Measurements from ENCODE around the gene FHOD1. TPM values are rescaled to one million over a fixed set of nuclear protein-coding genes. Genes with fewer than 3 reads are reported as not detected.

The FHOD1 gene
- total and polyA plus RNA-seq, 2 of the 13 experiments (the other 11 are each of a cell fraction or from before 2014, with no cell fraction given): 20.0 to 20.8 TPM

DNA sequence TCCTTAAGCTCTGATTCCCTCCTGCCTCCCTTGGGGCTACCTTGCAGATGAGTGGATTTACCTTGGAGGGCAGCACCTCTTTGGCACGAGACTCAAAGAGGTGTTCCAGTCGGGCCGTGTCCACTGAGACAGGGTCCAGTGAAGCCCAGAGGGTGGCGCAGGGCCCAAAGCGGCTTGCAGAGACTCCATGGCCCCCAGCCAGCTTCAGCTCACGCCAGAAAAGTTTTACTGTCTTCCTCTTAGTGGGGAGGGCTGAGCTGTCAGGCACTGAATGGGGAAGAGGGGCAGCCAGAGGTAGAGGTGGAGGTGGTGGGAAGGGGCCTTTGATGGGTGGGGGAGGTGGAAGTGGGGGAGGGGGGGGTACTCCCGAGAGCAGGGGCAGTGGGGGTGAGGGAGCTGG lies 13.7 kb downstream of the FHOD1 start:
- Histone ChIP-seq H4K20me1 (ENCODE audit: insufficient read depth, low read length) (no peaks in the 10 kb centered on the region), H3K4me2 (ENCODE audit: low read depth, low read length) (no peak overlapping the region), H3K9ac (ENCODE audit: insufficient read depth, low read depth, low read length) (no peak overlapping the region), H3K4me1 (ENCODE audit: insufficient read depth, low read length) (no peaks in the 10 kb centered on the region), H3K4me3 (replicated peaks in 1 of 3; ENCODE audit: insufficient read depth in 1 of 3, low read depth in 2 of 3, low read length in 3 of 3) (no peak overlapping the region), H3K9me3 (ENCODE audit: low read length) (no peaks in the 10 kb centered on the region), H3K36me3 (replicated peaks in 1 of 2; ENCODE audit: control insufficient read depth in 1 of 2, insufficient read depth in 2 of 2, low read length in 2 of 2) (peaks cover 46 to 64% of the 10 kb centered on the region in 2 experiments), H3K79me2 (ENCODE audit: insufficient read depth, low read length) (peaks cover under 1% of the 10 kb centered on the region), H3K27me3 (ENCODE audit: control insufficient read depth in 1 of 2, insufficient read depth in 2 of 2, low read length in 2 of 2) (no peaks in the 10 kb centered on the region), H2AFZ (ENCODE audit: low read length) (no peak overlapping the region), H3K27ac (ENCODE audit: extremely low read length, insufficient read depth, low read length) (no peak overlapping the region)
- no TSS peak for BruUV-seq (replicated peaks)
- FAIRE-seq: no peak
- no peak for DNase-seq (ENCODE audit: low spot score)
- intact Hi-C loops (cut with micrococcal nuclease; ENCODE audit: unreplicated experiment) (no loop called here), in situ Hi-C loops (cut with HindIII; ENCODE audit: extremely low pct_ligation_motif_present, low pct_unique_long_range_greater_than_20kb) (no loop called here)
- TF ChIP-seq, protein P1, sequence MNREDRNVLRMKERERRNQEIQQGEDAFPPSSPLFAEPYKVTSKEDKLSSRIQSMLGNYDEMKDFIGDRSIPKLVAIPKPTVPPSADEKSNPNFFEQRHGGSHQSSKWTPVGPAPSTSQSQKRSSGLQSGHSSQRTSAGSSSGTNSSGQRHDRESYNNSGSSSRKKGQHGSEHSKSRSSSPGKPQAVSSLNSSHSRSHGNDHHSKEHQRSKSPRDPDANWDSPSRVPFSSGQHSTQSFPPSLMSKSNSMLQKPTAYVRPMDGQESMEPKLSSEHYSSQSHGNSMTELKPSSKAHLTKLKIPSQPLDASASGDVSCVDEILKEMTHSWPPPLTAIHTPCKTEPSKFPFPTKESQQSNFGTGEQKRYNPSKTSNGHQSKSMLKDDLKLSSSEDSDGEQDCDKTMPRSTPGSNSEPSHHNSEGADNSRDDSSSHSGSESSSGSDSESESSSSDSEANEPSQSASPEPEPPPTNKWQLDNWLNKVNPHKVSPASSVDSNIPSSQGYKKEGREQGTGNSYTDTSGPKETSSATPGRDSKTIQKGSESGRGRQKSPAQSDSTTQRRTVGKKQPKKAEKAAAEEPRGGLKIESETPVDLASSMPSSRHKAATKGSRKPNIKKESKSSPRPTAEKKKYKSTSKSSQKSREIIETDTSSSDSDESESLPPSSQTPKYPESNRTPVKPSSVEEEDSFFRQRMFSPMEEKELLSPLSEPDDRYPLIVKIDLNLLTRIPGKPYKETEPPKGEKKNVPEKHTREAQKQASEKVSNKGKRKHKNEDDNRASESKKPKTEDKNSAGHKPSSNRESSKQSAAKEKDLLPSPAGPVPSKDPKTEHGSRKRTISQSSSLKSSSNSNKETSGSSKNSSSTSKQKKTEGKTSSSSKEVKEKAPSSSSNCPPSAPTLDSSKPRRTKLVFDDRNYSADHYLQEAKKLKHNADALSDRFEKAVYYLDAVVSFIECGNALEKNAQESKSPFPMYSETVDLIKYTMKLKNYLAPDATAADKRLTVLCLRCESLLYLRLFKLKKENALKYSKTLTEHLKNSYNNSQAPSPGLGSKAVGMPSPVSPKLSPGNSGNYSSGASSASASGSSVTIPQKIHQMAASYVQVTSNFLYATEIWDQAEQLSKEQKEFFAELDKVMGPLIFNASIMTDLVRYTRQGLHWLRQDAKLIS (CRISPR knock-in tag; IDR thresholded peaks at IDR 0.05): no peak
- TF ChIP-seq, protein P2, sequence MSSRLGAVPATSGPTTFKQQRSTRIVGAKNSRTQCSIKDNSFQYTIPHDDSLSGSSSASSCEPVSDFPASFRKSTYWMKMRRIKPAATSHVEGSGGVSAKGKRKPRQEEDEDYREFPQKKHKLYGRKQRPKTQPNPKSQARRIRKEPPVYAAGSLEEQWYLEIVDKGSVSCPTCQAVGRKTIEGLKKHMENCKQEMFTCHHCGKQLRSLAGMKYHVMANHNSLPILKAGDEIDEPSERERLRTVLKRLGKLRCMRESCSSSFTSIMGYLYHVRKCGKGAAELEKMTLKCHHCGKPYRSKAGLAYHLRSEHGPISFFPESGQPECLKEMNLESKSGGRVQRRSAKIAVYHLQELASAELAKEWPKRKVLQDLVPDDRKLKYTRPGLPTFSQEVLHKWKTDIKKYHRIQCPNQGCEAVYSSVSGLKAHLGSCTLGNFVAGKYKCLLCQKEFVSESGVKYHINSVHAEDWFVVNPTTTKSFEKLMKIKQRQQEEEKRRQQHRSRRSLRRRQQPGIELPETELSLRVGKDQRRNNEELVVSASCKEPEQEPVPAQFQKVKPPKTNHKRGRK (CRISPR knock-in tag; IDR thresholded peaks at IDR 0.05): no peak
- no peak for TF ChIP-seq NCOA5 (CRISPR knock-in tag; IDR thresholded peaks at IDR 0.05)
- no peak for TF ChIP-seq ERF (CRISPR knock-in tag; IDR thresholded peaks at IDR 0.05)
- ATAC-seq: no peak
- CTCF ChIA-PET (ENCODE audit: low intra/inter-chr PET ratio, low total read pairs): no interaction called here
- 98% methylated on average over 7 of the region's 7 CpGs for whole genome bisulfite sequencing (ENCODE audit: low lambda C conversion rate)
- POLR2A ChIA-PET: interaction anchor here (0.6 to 4.9 kb wide), 2 partner anchors 14 to 26 kb away, joined by 3 to 24 read pairs; partner anchors contain the start of genes FHOD1 and SLC9A5
